ENCODE results near the gene FOXJ1. TPM values are rescaled to one million over a fixed set of nuclear protein-coding genes. Genes with fewer than 3 reads are reported as not detected.
A peak's percentile ranks its signal among the peaks of the same experiment; 100 is the strongest.

The FOXJ1 gene
- total and polyA plus RNA-seq, 2 of the 8 experiments (the other 6 are each of a cell fraction or from before 2014, with no cell fraction given), result 4.7 to 5.4 TPM

DNA sequence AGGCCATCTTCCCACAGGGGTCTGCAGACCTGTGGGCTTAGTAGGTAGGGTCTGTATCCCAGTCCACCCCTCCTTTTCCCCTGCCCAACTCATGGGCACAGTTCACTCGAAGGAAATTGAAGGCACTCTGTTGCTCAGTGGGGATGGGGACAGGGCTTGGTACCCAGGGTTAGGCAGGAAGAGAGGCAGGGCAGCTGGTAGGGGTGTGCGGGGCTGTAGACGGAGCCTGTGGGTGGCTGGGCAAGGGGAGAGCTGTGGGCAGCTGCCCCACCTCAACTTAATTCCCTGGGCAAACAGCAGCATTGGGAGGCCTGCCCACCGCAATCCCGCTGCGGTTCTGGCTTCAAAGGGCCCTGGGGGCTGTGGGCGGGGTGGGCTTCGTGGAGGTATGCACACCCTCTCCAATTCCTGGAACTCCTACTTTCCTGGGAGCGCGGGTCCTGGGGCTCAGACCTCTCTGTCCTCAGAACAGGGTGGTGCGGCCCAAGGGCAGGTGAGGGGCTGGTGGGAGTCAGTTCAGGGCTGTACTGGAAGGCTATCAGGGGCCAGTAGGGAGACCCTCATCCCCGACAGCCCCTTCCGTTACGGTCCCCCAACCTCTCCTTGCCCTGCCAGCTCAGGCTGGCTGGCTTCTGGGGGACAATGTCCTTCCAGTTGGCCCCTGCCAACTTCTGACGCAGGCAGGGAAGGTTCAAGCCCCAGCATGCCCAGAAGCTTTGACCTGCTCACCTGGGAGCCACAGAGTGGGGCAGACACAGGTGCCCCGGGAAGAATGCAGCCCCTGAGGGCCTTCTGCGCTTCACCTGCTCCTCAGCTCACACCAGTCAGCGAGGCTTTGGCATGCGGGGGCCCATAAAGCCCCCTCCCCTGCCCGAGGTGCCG, 9.1 kb downstream of the FOXJ1 start (continued):
- TF ChIP-seq SIN3A (conservative IDR thresholded peaks at IDR 0.05 in 1 of 2, IDR thresholded peaks at IDR 0.05 in 1 of 2; ENCODE audit: low read depth in 1 of 2, low read length in 2 of 2) (no peak), CTBP2 (IDR thresholded peaks at IDR 0.05; ENCODE audit: borderline replicate concordance, insufficient read depth, insufficient read length, low read length) (peak; percentile 61), RFX5 (IDR thresholded peaks at IDR 0.05; ENCODE audit: borderline replicate concordance, low read depth, low read length) (0 out of 2 replicates have a peak, but pooled peaks have one; percentile 36), NANOG (IDR thresholded peaks at IDR 0.05; ENCODE audit: insufficient read depth, low read depth, low read length, poor library complexity, severe bottlenecking) (no peak), TBP (IDR thresholded peaks at IDR 0.05; ENCODE audit: low read depth, low read length) (no peak), TEAD4 (IDR thresholded peaks at IDR 0.05; ENCODE audit: low read depth, low read length) (0 out of 2 replicates have a peak, but pooled peaks have one; percentile 6), CTCF (IDR thresholded peaks at IDR 0.05; ENCODE audit: control extremely low read depth in 1 of 3, insufficient read depth in 1 of 3, low read depth in 1 of 3, low read length in 3 of 3) (no peak)
- TF ChIP-seq, protein P1, sequence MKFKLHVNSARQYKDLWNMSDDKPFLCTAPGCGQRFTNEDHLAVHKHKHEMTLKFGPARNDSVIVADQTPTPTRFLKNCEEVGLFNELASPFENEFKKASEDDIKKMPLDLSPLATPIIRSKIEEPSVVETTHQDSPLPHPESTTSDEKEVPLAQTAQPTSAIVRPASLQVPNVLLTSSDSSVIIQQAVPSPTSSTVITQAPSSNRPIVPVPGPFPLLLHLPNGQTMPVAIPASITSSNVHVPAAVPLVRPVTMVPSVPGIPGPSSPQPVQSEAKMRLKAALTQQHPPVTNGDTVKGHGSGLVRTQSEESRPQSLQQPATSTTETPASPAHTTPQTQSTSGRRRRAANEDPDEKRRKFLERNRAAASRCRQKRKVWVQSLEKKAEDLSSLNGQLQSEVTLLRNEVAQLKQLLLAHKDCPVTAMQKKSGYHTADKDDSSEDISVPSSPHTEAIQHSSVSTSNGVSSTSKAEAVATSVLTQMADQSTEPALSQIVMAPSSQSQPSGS (IDR thresholded peaks at IDR 0.05; ENCODE audit: low read length), result no peak

Data from H1 (cell line).